GM23338 (cell line): ENCODE measurements around the gene SPHK1. TPM values are rescaled to one million over a fixed set of nuclear protein-coding genes. Genes with fewer than 3 reads are reported as not detected.

Source experiments
- ATAC-seq: fragments of 200-7000 bp; cut with Tn5 transposase; 3 replicates; pipeline ENCODE4 v1.9.1; 2020
- DNase-seq: peaks from one replicate; pipeline ENCODE4 v3.0.0-alpha.2; 2015; ENCODE audit warnings: low spot score
- H2AFZ ChIP-seq: fragments of 200-600 bp; sonication (generic); 2 replicates; pipeline ENCODE4 v1.8.0; 2016; ENCODE audit warnings: antibody characterized with exemption, mild to moderate bottlenecking, moderate library complexity
- H3F3A ChIP-seq: fragments of 200-600 bp; sonication (generic); replicated peaks from 2 replicates; pipeline ENCODE4 v1.8.0; 2017; ENCODE audit warnings: antibody characterized with exemption, mixed run types, low read depth
- H3K27ac ChIP-seq: fragments of 200-600 bp; sonication (generic); 2 replicates; pipeline ENCODE4 v1.6.1; 2016; ENCODE audit warnings: low read depth
- H3K27me3 ChIP-seq: fragments of 200-600 bp; sonication (generic); 2 replicates; pipeline ENCODE4 v1.8.0; 2016; ENCODE audit warnings: mild to moderate bottlenecking, mixed run types, moderate library complexity; ENCODE audit not compliant: insufficient read depth
- H3K36me3 ChIP-seq: fragments of 200-600 bp; sonication (generic); 2 replicates; pipeline ENCODE4 v1.8.0; 2016; ENCODE audit warnings: mild to moderate bottlenecking; ENCODE audit not compliant: insufficient read depth
- H3K4me1 ChIP-seq: fragments of 200-600 bp; sonication (generic); 2 replicates; pipeline ENCODE4 v1.8.0; 2016; ENCODE audit warnings: mild to moderate bottlenecking, moderate library complexity; ENCODE audit not compliant: insufficient read depth
- H3K4me2 ChIP-seq: fragments of 200-600 bp; sonication (generic); 2 replicates; pipeline ENCODE4 v1.7.1; 2017; ENCODE audit warnings: mixed run types
- H3K4me3 ChIP-seq: fragments of 200-600 bp; sonication (generic); 2 replicates; pipeline ENCODE4 v1.6.1; 2016; ENCODE audit warnings: mixed run types
- H3K79me2 ChIP-seq: fragments of 200-600 bp; sonication (generic); replicated peaks from 2 replicates; pipeline ENCODE4 v1.8.0; 2017; ENCODE audit warnings: mild to moderate bottlenecking; ENCODE audit not compliant: insufficient read depth
- H3K9me2 ChIP-seq: fragments of 200-600 bp; sonication (generic); 2 replicates; pipeline ENCODE4 v1.8.0; 2017; ENCODE audit not compliant: insufficient read depth
- H4K20me1 ChIP-seq: fragments of 200-600 bp; sonication (generic); replicated peaks from 2 replicates; pipeline ENCODE4 v1.8.0; 2017; ENCODE audit warnings: mild to moderate bottlenecking; ENCODE audit not compliant: insufficient read depth
- H3K27ac Mint-ChIP-seq: 2 replicates; pipeline ENCODE4 v1.8.0; 2020; ENCODE audit warnings: inconsistent platforms, mild to moderate bottlenecking, moderate library complexity, mixed read lengths
- H3K27me3 Mint-ChIP-seq: 3 replicates; pipeline ENCODE4 v1.8.0; 2022; ENCODE audit warnings: low read depth, mild to moderate bottlenecking, moderate library complexity, mixed read lengths, inconsistent platforms; ENCODE audit not compliant: insufficient read depth, poor library complexity
- H3K36me3 Mint-ChIP-seq: 3 replicates; pipeline ENCODE4 v1.8.0; 2021; ENCODE audit warnings: low read depth, mild to moderate bottlenecking, inconsistent platforms, moderate library complexity, mixed read lengths
- H3K4me1 Mint-ChIP-seq: 3 replicates; pipeline ENCODE4 v1.8.0; 2020; ENCODE audit warnings: mild to moderate bottlenecking, inconsistent platforms, mixed read lengths
- H3K4me3 Mint-ChIP-seq: 3 replicates; pipeline ENCODE4 v1.8.0; 2021; ENCODE audit warnings: moderate library complexity, mild to moderate bottlenecking, inconsistent platforms, mixed read lengths
- H3K9me3 Mint-ChIP-seq: 3 replicates; pipeline ENCODE4 v1.8.0; 2020; ENCODE audit warnings: moderate library complexity, mild to moderate bottlenecking, inconsistent platforms, mixed read lengths
- CTCF ChIP-seq, 2 experiments: fragments of 200-600 bp in 1 of 2; sonication (generic) in 1 of 2; conservative IDR thresholded peaks; 2 replicates each; pipeline versions ENCODE4 v1.5.1 to v1.6.1; 2016 to 2017; ENCODE audit warnings: antibody characterized with exemption in 2 of 2, low read depth in 2 of 2, mild to moderate bottlenecking in 2 of 2, moderate library complexity in 1 of 2
- EZH2 ChIP-seq: fragments of 200-600 bp; sonication (generic); IDR thresholded peaks from one replicate; pipeline ENCODE4 v1.8.0; 2017; ENCODE audit warnings: antibody characterized with exemption, mild to moderate bottlenecking, low read depth; ENCODE audit not compliant: unreplicated experiment
- JUNB ChIP-seq: IDR thresholded peaks from one replicate; pipeline ENCODE4 v1.6.1; 2016; ENCODE audit warnings: antibody characterized with exemption; ENCODE audit not compliant: unreplicated experiment
- ZNF114 ChIP-seq: fragments of 250-450 bp; sonication (Bioruptor Pico); IDR thresholded peaks from 2 replicates; pipeline ENCODE4 v1.5.0; 2020; ENCODE audit warnings: mild to moderate bottlenecking, moderate library complexity
- ZNF331 ChIP-seq: fragments of 250-450 bp; sonication (Bioruptor Pico); IDR thresholded peaks from 2 replicates; pipeline ENCODE4 v1.5.0; 2020; ENCODE audit warnings: low read depth, mild to moderate bottlenecking, moderate library complexity
- ZNF462 ChIP-seq: fragments of 250-450 bp; sonication (Bioruptor Pico); IDR thresholded peaks from 2 replicates; pipeline ENCODE4 v1.5.0; 2020; ENCODE audit warnings: mild to moderate bottlenecking, moderate library complexity
- polyA plus RNA-seq: library from polyadenylated mRNA; unstranded; fragments of >200 nt; fragmentation: Nextera tagmentation; extraction: Ambion mirVana; gene quantifications from 2 replicates; pipeline ENCODE4 v1.2.1, GENCODE V29; 2016
- total RNA-seq: library from RNA; depleted of rRNA; stranded (reverse); fragments of >200 nt; shearing (Covaris generic); gene quantifications from 2 replicates; pipeline ENCODE4 v1.2.3, GENCODE V29; 2014

The SPHK1 gene
- total and polyA plus RNA-seq, 2 experiments from 2014 or later, result 1.3 to 3.2 TPM

GRCh38 chr17:76434870-76435269, 50.5 kb downstream of the SPHK1 start:
- Histone ChIP-seq H3K4me1 (peaks cover 69% of the 10 kb centered on the region), H3K36me3 (no peaks in the 10 kb centered on the region), H3F3A (no peaks in the 10 kb centered on the region), H3K9me2 (no peaks in the 10 kb centered on the region), H3K4me3 (no peak overlapping the region), H3K27me3 (no peaks in the 10 kb centered on the region), H3K79me2 (peaks cover 100% of the 10 kb centered on the region), H2AFZ (no peak overlapping the region), H4K20me1 (peaks cover 61% of the 10 kb centered on the region), H3K27ac (peak overlapping the region; percentile 52; the same call in 1 of the 2 replicates), H3K4me2 (no peak overlapping the region)
- H3K9me3 Mint-ChIP-seq, result no peaks in the 10 kb centered on the region
- peaks cover 70% of the 10 kb centered on the region for H3K4me1 Mint-ChIP-seq
- no peak for TF ChIP-seq ZNF331
- TF ChIP-seq ZNF462 (CRISPR knock-in tag), result no peak
- no peak for TF ChIP-seq ZNF114 (CRISPR knock-in tag)
- no peak for TF ChIP-seq JUNB
- TF ChIP-seq CTCF (conservative IDR thresholded peaks at IDR 0.05; ENCODE audit: low read depth in 2 of 2), result no peak
- no peak for TF ChIP-seq EZH2
- no peak for ATAC-seq
- H3K4me3 Mint-ChIP-seq, result no peak overlapping the region
- DNase-seq, result no peak
- peak overlapping the region; percentile 47; the same call in 1 of the 2 replicates for H3K27ac Mint-ChIP-seq
- H3K27me3 Mint-ChIP-seq, result peaks cover 5% of the 10 kb centered on the region
- peaks cover 7% of the 10 kb centered on the region for H3K36me3 Mint-ChIP-seq
